Endothelial cell (in vitro differentiated cells): ENCODE measurements around the gene KANK4. TPM values are rescaled to one million over a fixed set of nuclear protein-coding genes. Genes with fewer than 3 reads are reported as not detected.

Experiments
- DNase-seq: peaks from one replicate; pipeline ENCODE4 v3.0.0; 2021; ENCODE audit warnings: low spot score
- H3K27ac Mint-ChIP-seq: one replicate; pipeline ENCODE4 v1.8.0; 2021; ENCODE audit warnings: mixed read lengths, inconsistent platforms; ENCODE audit not compliant: unreplicated experiment
- H3K27me3 Mint-ChIP-seq: one replicate; pipeline ENCODE4 v1.8.0; 2021; ENCODE audit warnings: mild to moderate bottlenecking, moderate library complexity, mixed read lengths, inconsistent platforms; ENCODE audit not compliant: unreplicated experiment
- H3K36me3 Mint-ChIP-seq: one replicate; pipeline ENCODE4 v1.8.0; 2021; ENCODE audit warnings: mild to moderate bottlenecking, low read depth, mixed read lengths, inconsistent platforms; ENCODE audit not compliant: unreplicated experiment
- H3K4me1 Mint-ChIP-seq: one replicate; pipeline ENCODE4 v1.8.0; 2021; ENCODE audit warnings: mild to moderate bottlenecking, mixed read lengths, inconsistent platforms; ENCODE audit not compliant: unreplicated experiment
- H3K4me3 Mint-ChIP-seq: one replicate; pipeline ENCODE4 v1.8.0; 2021; ENCODE audit warnings: mild to moderate bottlenecking, mixed read lengths, inconsistent platforms; ENCODE audit not compliant: unreplicated experiment
- H3K9me3 Mint-ChIP-seq: one replicate; pipeline ENCODE4 v1.8.0; 2021; ENCODE audit warnings: mixed read lengths, inconsistent platforms; ENCODE audit not compliant: unreplicated experiment
- total RNA-seq: library from RNA; stranded (reverse); fragmentation: NEBNext Ultra II Directional; extraction: Animal tissue kit (Norgen Biotek cat#: 25700); gene quantifications from one replicate; pipeline ENCODE4 v1.2.1, GENCODE V29; 2021; ENCODE audit not compliant: unreplicated experiment
- TF ChIP-seq, protein P1 (sequence below): fragments of 200-600 bp; sonication (generic); IDR thresholded peaks from one replicate; pipeline ENCODE4 v1.5.0; 2021; ENCODE audit warnings: antibody characterized with exemption; ENCODE audit not compliant: unreplicated experiment

KANK4 gene
- total RNA-seq, 1 donor from 2014 or later: 1.4 TPM

DNA sequence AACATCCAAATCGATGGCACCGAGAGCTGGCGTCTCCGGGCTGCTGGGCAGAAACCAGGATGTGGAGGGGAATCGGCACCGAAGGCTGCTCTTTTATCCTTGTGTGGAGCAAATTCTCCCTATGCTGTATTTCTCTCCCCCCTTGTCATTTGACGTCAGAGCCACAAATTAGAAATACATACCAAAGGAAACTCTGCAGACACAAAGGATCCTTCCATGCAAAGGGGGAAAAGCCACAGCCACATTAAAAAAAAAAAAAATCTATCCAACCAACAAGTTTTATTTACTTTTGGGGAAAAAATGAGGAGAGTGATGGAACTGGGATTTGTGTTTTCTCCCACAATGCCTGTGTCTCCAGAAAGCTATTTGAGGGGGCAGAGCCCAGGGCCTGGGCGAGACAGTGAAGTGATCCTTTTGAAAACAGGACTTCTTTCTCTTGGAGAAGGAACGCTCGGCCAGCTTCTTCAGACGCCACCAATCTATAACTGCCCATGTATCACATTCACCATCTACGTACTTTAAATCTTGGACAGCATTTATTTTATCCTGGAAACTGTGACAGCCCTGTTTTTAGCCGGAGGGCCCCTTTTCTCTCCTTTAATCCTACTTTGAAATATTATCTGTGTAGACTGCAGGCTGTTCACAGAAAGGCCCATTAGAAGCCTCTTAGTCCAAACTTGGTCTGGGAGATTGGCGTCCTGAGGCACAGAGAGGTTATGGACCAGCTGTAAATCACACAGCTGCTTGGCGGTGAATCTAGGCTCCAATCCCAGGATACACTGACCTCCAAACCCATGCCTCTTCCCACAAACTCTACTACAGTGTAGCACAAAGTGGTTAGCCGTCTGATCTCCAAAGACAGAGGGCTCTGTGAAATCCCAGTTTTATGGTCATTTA lies 4.5 kb downstream of the KANK4 start:
- TF ChIP-seq, protein P1, sequence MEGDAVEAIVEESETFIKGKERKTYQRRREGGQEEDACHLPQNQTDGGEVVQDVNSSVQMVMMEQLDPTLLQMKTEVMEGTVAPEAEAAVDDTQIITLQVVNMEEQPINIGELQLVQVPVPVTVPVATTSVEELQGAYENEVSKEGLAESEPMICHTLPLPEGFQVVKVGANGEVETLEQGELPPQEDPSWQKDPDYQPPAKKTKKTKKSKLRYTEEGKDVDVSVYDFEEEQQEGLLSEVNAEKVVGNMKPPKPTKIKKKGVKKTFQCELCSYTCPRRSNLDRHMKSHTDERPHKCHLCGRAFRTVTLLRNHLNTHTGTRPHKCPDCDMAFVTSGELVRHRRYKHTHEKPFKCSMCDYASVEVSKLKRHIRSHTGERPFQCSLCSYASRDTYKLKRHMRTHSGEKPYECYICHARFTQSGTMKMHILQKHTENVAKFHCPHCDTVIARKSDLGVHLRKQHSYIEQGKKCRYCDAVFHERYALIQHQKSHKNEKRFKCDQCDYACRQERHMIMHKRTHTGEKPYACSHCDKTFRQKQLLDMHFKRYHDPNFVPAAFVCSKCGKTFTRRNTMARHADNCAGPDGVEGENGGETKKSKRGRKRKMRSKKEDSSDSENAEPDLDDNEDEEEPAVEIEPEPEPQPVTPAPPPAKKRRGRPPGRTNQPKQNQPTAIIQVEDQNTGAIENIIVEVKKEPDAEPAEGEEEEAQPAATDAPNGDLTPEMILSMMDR: no peak
- Mint-ChIP-seq H3K4me1 (no peaks in the 10 kb centered on the region), H3K4me3 (no peak overlapping the region), H3K27ac (no peak overlapping the region), H3K27me3 (peaks cover 8% of the 10 kb centered on the region), H3K36me3 (no peaks in the 10 kb centered on the region), H3K9me3 (no peaks in the 10 kb centered on the region)
- DNase-seq: no peak

DNA sequence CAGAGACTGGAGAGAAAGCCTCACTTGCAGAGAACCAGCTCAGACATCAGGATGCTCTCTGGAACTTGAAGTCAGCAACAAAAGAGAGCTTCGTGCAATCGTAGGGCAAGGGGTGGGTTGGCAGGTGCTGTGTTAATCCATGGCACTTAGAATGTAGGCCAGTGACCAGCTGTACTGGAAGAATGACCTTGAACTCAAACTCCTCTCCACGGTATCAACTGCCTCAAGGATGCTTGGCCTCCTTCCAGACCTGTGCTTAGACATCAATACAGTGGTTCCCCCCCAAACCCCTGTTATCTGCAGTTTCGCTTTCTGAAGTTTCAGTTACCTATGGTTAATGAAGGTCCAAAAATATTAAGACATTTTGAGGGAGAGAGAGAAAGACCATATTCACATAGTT lies 6.5 kb downstream of the KANK4 start:
- peaks cover 7% of the 10 kb centered on the region for H3K27me3 Mint-ChIP-seq
- no peaks in the 10 kb centered on the region for H3K4me1 Mint-ChIP-seq
- H3K36me3 Mint-ChIP-seq: no peaks in the 10 kb centered on the region
- DNase-seq: no peak
- no peak overlapping the region for H3K4me3 Mint-ChIP-seq
- no peaks in the 10 kb centered on the region for H3K9me3 Mint-ChIP-seq
- H3K27ac Mint-ChIP-seq: no peak overlapping the region
- TF ChIP-seq, protein P1: no peak

DNA sequence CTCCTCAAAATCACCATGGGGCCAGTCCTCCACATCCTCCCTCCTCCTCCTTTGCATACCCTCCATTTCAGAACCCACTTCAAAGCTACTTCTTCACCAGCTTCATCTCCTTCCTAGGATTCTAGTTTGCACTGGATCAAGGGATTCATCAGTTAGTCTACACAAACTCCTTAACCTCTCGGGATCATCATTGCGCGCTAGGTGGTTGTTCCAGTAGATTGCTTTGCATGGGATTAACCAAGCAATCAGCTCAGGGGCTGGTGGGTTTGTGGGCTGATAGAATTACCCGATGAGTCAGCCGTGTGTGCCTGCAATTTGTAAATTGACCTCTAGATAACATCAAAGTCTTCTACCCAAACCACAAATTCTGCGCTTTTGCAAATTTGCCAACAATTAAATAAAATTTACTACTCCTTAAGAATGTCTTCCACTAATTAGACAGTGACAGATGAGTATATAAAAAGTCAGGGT lies 7.7 kb downstream of the KANK4 start:
- DNase-seq: no peak
- H3K27ac Mint-ChIP-seq: no peak overlapping the region
- no peaks in the 10 kb centered on the region for H3K27me3 Mint-ChIP-seq
- H3K36me3 Mint-ChIP-seq: no peaks in the 10 kb centered on the region
- no peak overlapping the region for H3K4me3 Mint-ChIP-seq
- H3K9me3 Mint-ChIP-seq: no peaks in the 10 kb centered on the region
- no peaks in the 10 kb centered on the region for H3K4me1 Mint-ChIP-seq
- TF ChIP-seq, protein P1: no peak

DNA sequence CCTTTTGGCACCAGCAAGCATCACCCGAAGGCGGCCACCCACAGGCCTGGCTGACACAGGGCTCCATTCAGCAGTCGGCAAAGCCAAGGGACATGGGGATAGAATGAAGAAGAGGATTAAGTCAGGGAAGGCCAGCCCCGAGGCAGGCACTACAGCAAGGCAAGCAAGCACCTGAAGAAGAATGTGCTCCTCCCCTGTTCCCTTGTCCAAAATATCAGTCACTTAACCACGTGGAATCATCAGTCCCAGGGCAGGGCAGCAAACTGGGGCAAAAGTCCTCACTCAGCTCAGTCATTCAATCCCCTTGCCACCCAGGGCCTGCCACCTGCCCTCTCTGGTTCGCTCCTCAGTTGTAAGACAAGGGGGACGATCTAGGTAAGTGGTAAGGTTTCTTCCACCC lies 9.3 kb downstream of the KANK4 start:
- TF ChIP-seq, protein P1: no peak
- no peak overlapping the region for H3K4me3 Mint-ChIP-seq
- no peaks in the 10 kb centered on the region for H3K36me3 Mint-ChIP-seq
- H3K27me3 Mint-ChIP-seq: no peaks in the 10 kb centered on the region
- H3K9me3 Mint-ChIP-seq: no peaks in the 10 kb centered on the region
- DNase-seq: no peak
- H3K4me1 Mint-ChIP-seq: no peaks in the 10 kb centered on the region
- H3K27ac Mint-ChIP-seq: no peak overlapping the region

DNA sequence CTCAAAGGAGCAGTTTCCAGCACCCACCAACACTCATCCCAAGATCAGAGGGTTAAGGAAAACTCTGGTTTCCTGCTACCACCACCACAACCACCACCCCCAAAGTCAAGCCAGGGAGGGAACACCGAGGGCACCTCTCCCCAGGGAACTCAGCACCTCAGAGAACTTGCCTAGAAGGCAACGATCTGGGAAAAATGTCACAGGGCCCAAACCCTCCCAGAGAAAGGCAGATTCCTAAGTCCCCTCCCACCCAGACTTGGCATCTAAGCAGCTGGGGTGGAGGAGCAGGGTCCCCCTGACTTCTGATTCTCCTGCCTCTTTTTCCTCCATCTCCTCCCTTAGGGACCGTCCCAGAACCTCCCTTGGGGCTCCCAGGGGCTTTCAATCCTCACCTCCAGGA lies 10.6 kb downstream of the KANK4 start:
- H3K27me3 Mint-ChIP-seq: no peaks in the 10 kb centered on the region
- no peak for DNase-seq
- H3K4me1 Mint-ChIP-seq: no peaks in the 10 kb centered on the region
- no peak overlapping the region for H3K27ac Mint-ChIP-seq
- no peaks in the 10 kb centered on the region for H3K9me3 Mint-ChIP-seq
- TF ChIP-seq, protein P1: no peak
- no peak overlapping the region for H3K4me3 Mint-ChIP-seq
- no peaks in the 10 kb centered on the region for H3K36me3 Mint-ChIP-seq
